ENCODE measurements around the gene UNC79. TPM values are rescaled to one million over a fixed set of nuclear protein-coding genes. Genes with fewer than 3 reads are reported as not detected.
"Not testable (repeated sequence)": the region's sequence is repeated elsewhere in the genome, so short reads cannot be mapped to it uniquely, and the experiment has no call there.

The UNC79 gene
- total RNA-seq, 1 experiment from 2014 or later = 0.07 TPM

DNA sequence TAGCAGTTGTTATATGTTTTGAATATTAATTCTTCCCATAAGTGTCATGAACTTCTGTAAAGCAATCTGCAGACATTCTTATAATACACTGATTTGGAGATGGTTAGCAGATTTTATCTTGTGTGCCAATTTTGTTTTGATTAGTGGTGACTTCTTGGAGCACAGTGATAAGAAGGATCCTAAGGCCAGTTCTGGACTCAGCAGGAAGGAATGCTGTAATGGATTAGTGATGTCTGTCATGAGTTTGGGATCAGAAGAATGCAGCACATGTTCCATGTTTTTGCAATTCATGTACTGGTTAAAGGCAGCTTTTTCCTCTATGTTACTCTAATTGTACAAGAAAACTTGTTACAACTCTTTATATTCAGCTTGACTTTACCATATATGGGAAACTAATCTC lies 91.5 kb downstream of the UNC79 start:
- H3K27me3 ChIP-seq (ENCODE audit: insufficient read depth, low read depth) = peaks cover 10% of the 10 kb centered on the region; the same call in 1 of the 2 replicates
- ChIA-PET POLR2A (ENCODE audit: unreplicated experiment) (no interaction called here), CTCF (no interaction called here)
- intact Hi-C loops (cut with micrococcal nuclease; ENCODE audit: unreplicated experiment) = no loop called here
- H3K4me3 ChIP-seq = no peak overlapping the region
- H4K20me1 ChIP-seq (ENCODE audit: insufficient read depth) = no peaks in the 10 kb centered on the region
- BruUV-seq (replicated peaks) = no TSS peak
- H3K36me3 ChIP-seq (ENCODE audit: low read depth) = no peaks in the 10 kb centered on the region
- H3K27ac ChIP-seq = no peak overlapping the region
- peaks cover 12% of the 10 kb centered on the region for H3K9me3 ChIP-seq (ENCODE audit: insufficient read depth, low read depth)
- H3K4me1 ChIP-seq (replicated peaks; ENCODE audit: insufficient read depth) = no peaks in the 10 kb centered on the region
- TF ChIP-seq EZH2 (IDR thresholded peaks at IDR 0.05; ENCODE audit: low read depth) = no peak
- no peak for TF ChIP-seq CTCF (conservative IDR thresholded peaks at IDR 0.05)
- H3K4me2 ChIP-seq = no peak overlapping the region
- H3K9me2 ChIP-seq (ENCODE audit: insufficient read depth) = no peaks in the 10 kb centered on the region
- no peak overlapping the region for H2AFZ ChIP-seq
- no peak for DNase-seq
- no peaks in the 10 kb centered on the region for H3F3A ChIP-seq (ENCODE audit: insufficient read depth, low read depth)
- H3K79me2 ChIP-seq (ENCODE audit: low read depth) = no peaks in the 10 kb centered on the region

DNA sequence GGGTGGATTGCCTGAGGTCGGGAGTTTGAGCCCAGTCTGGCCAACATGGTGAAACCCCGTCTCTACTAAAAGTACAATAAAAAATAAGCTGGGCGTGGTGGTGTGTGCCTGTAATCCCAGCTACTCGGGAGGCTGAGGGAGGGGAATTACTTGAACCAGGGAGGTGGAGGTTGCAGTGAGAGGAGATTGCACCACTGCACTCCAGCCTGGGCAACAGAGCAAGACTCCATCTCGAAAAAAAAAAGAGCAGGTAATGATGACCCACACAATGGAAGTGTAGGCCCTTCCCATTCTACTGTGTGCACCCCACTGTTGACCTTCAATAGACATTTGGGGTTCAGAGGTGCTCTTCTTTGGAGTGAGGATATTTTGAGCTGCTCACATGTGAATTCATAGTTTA lies 94.5 kb downstream of the UNC79 start:
- H3K4me3 ChIP-seq; H4K20me1 ChIP-seq (ENCODE audit: insufficient read depth); POLR2A ChIA-PET (ENCODE audit: unreplicated experiment); BruUV-seq (replicated peaks); H3K4me2 ChIP-seq; CTCF ChIA-PET; H2AFZ ChIP-seq; H3K27ac ChIP-seq; H3K4me1 ChIP-seq (replicated peaks; ENCODE audit: insufficient read depth); H3K36me3 ChIP-seq (ENCODE audit: low read depth); intact Hi-C loops (cut with micrococcal nuclease; ENCODE audit: unreplicated experiment); DNase-seq; H3K79me2 ChIP-seq (ENCODE audit: low read depth); H3K9me2 ChIP-seq (ENCODE audit: insufficient read depth); H3K9me3 ChIP-seq (ENCODE audit: insufficient read depth, low read depth); H3F3A ChIP-seq (ENCODE audit: insufficient read depth, low read depth): not testable (repeated sequence)
- peaks cover 20% of the 10 kb centered on the region; the same call in 1 of the 2 replicates for H3K27me3 ChIP-seq (ENCODE audit: insufficient read depth, low read depth)

GRCh38 chr14:93525696-93526451 lies 95.1 kb downstream of the UNC79 start:
- H3K36me3 ChIP-seq (ENCODE audit: low read depth) = no peaks in the 10 kb centered on the region
- no peaks in the 10 kb centered on the region for H3F3A ChIP-seq (ENCODE audit: insufficient read depth, low read depth)
- ChIA-PET CTCF (no interaction called here), POLR2A (ENCODE audit: unreplicated experiment) (no interaction called here)
- TF ChIP-seq EZH2 (IDR thresholded peaks at IDR 0.05; ENCODE audit: low read depth) (no peak), CTCF (conservative IDR thresholded peaks at IDR 0.05) (no peak)
- H3K4me3 ChIP-seq = no peak overlapping the region
- no peaks in the 10 kb centered on the region for H4K20me1 ChIP-seq (ENCODE audit: insufficient read depth)
- no peaks in the 10 kb centered on the region for H3K9me2 ChIP-seq (ENCODE audit: insufficient read depth)
- H3K27ac ChIP-seq = no peak overlapping the region
- no peaks in the 10 kb centered on the region for H3K79me2 ChIP-seq (ENCODE audit: low read depth)
- BruUV-seq (replicated peaks) = no TSS peak
- H3K4me2 ChIP-seq = no peak overlapping the region
- no peaks in the 10 kb centered on the region for H3K4me1 ChIP-seq (replicated peaks; ENCODE audit: insufficient read depth)
- intact Hi-C loops (cut with micrococcal nuclease; ENCODE audit: unreplicated experiment) = no loop called here
- DNase-seq = no peak
- H3K9me3 ChIP-seq (ENCODE audit: insufficient read depth, low read depth) = peaks cover under 1% of the 10 kb centered on the region; the same call in 1 of the 2 replicates
- H3K27me3 ChIP-seq (ENCODE audit: insufficient read depth, low read depth) = peaks cover 20% of the 10 kb centered on the region; the same call in 1 of the 2 replicates
- H2AFZ ChIP-seq = no peak overlapping the region

DNA sequence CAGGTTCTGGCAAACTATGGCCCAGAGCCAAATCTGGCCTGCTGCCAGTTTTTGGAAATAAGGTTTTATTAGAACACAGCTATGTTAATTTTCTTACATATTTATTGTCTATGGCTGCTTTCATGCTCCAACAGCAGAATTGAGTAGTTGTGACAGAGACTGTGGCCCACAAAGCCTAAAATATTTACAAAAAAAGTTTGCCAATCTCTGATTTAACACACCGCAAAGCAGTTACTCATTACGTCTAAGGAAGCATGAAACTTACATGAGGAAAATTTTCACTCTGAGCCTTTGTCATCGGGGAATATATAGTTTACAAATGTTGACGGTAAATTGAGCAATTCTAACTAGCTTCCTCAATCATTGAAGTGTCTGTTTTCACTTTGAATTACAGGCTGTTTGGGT lies 96.5 kb downstream of the UNC79 start:
- H3K9me3 ChIP-seq (ENCODE audit: insufficient read depth, low read depth) = no peaks in the 10 kb centered on the region
- H3K27ac ChIP-seq = no peak overlapping the region
- no peak overlapping the region for H3K4me2 ChIP-seq
- peaks cover 20% of the 10 kb centered on the region; the same call in 1 of the 2 replicates for H3K27me3 ChIP-seq (ENCODE audit: insufficient read depth, low read depth)
- TF ChIP-seq CTCF (conservative IDR thresholded peaks at IDR 0.05) (no peak), EZH2 (IDR thresholded peaks at IDR 0.05; ENCODE audit: low read depth) (no peak)
- no peaks in the 10 kb centered on the region for H3K36me3 ChIP-seq (ENCODE audit: low read depth)
- no TSS peak for BruUV-seq (replicated peaks)
- no peaks in the 10 kb centered on the region for H3K9me2 ChIP-seq (ENCODE audit: insufficient read depth)
- intact Hi-C loops (cut with micrococcal nuclease; ENCODE audit: unreplicated experiment) = no loop called here
- H3K4me3 ChIP-seq = no peak overlapping the region
- POLR2A ChIA-PET (ENCODE audit: unreplicated experiment) = no interaction called here
- no peak overlapping the region for H2AFZ ChIP-seq
- no peaks in the 10 kb centered on the region for H3K4me1 ChIP-seq (replicated peaks; ENCODE audit: insufficient read depth)
- no peaks in the 10 kb centered on the region for H3F3A ChIP-seq (ENCODE audit: insufficient read depth, low read depth)
- CTCF ChIA-PET = no interaction called here
- no peaks in the 10 kb centered on the region for H3K79me2 ChIP-seq (ENCODE audit: low read depth)
- DNase-seq = no peak
- H4K20me1 ChIP-seq (ENCODE audit: insufficient read depth) = no peaks in the 10 kb centered on the region

Measured in PC-9 (cell line).